GM12878 (cell line): ENCODE data around the gene NGF.

ENCODE experiments used
- CBFB ChIP-seq: IDR thresholded peaks from 2 replicates; pipeline ENCODE4 v1.6.1; 2016; ENCODE audit warnings: antibody characterized with exemption, low read depth
- CHD2 ChIP-seq: IDR thresholded peaks from 2 replicates; pipeline ENCODE4 v1.6.1; 2011; ENCODE audit warnings: low read depth, low read length, improper control_type of control experiment, borderline replicate concordance
- CTCF ChIP-seq, 3 experiments: IDR thresholded peaks in 2 of 3; conservative IDR thresholded peaks in 1 of 3; 2 replicates each; pipeline ENCODE4 v1.5.1; 2011; ENCODE audit warnings: low read depth in 3 of 3, low read length in 3 of 3, mild to moderate bottlenecking in 3 of 3, control low read depth in 2 of 3, moderate library complexity in 2 of 3, inconsistent platforms in 1 of 3, mixed read lengths in 1 of 3; ENCODE audit not compliant: control insufficient read depth in 2 of 3, insufficient read depth in 1 of 3; ENCODE audit errors: extremely low read depth in 1 of 3
- EP300 ChIP-seq, 2 experiments: fragments of 150-350 bp in 1 of 2; IDR thresholded peaks; 2 replicates each; pipeline ENCODE4 v1.6.1; 2011 to 2012; ENCODE audit warnings: low read depth in 2 of 2, low read length in 2 of 2, borderline replicate concordance in 1 of 2, improper control_type of control experiment in 1 of 2, inconsistent platforms in 1 of 2; ENCODE audit not compliant: control insufficient read depth in 1 of 2
- KDM1A ChIP-seq: fragments of 200-600 bp; sonication (generic); IDR thresholded peaks from 2 replicates; pipeline ENCODE4 v1.6.1; 2016; ENCODE audit warnings: borderline replicate concordance
- MYC ChIP-seq: IDR thresholded peaks from 2 replicates; pipeline ENCODE4 v1.6.1; 2011; ENCODE audit warnings: mild to moderate bottlenecking, low read length, moderate library complexity, inconsistent platforms; ENCODE audit not compliant: insufficient read depth, insufficient replicate concordance, insufficient read length, severe bottlenecking
- NR2C1 ChIP-seq: fragments of 450-650 bp; IDR thresholded peaks from 2 replicates; pipeline ENCODE4 v1.6.1; 2017; ENCODE audit warnings: antibody characterized with exemption, mild to moderate bottlenecking, moderate library complexity
- NRF1 ChIP-seq: conservative IDR thresholded peaks from 2 replicates; pipeline ENCODE4 v1.6.1; 2011; ENCODE audit warnings: mild to moderate bottlenecking, low read depth, low read length, improper control_type of control experiment
- POLR2AphosphoS5 ChIP-seq: IDR thresholded peaks from 2 replicates; pipeline ENCODE4 v1.6.1; 2011; ENCODE audit warnings: mild to moderate bottlenecking, low read length, inconsistent platforms
- SMAD1 ChIP-seq: fragments of 450-650 bp; IDR thresholded peaks from 2 replicates; pipeline ENCODE4 v1.6.1; 2018; ENCODE audit warnings: mild to moderate bottlenecking, low read depth; ENCODE audit not compliant: partially characterized antibody
- YY1 ChIP-seq: IDR thresholded peaks from 2 replicates; pipeline ENCODE4 v1.6.1; 2011; ENCODE audit warnings: low read depth, mild to moderate bottlenecking, low read length
- TF ChIP-seq, protein P1 (sequence below): IDR thresholded peaks from 2 replicates; pipeline ENCODE4 v1.6.1; 2012; ENCODE audit warnings: low read depth, low read length, improper control_type of control experiment

- TF ChIP-seq, protein P1, sequence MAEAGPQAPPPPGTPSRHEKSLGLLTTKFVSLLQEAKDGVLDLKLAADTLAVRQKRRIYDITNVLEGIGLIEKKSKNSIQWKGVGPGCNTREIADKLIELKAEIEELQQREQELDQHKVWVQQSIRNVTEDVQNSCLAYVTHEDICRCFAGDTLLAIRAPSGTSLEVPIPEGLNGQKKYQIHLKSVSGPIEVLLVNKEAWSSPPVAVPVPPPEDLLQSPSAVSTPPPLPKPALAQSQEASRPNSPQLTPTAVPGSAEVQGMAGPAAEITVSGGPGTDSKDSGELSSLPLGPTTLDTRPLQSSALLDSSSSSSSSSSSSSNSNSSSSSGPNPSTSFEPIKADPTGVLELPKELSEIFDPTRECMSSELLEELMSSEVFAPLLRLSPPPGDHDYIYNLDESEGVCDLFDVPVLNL, result no peak
- TF ChIP-seq POLR2AphosphoS5 (no peak), CTCF (IDR thresholded peaks at IDR 0.05 in 2 of 3, conservative IDR thresholded peaks at IDR 0.05 in 1 of 3; ENCODE audit: control insufficient read depth in 2 of 3, extremely low read depth in 1 of 3, insufficient read depth in 1 of 3, low read depth in 3 of 3, low read length in 3 of 3) (no peak), MYC (no peak), NR2C1 (no peak), SMAD1 (no peak), CHD2 (no peak), CBFB (no peak), YY1 (no peak), NRF1 (no peak), KDM1A (no peak), EP300 (IDR thresholded peaks at IDR 0.05; ENCODE audit: borderline replicate concordance in 1 of 2, control insufficient read depth in 1 of 2, low read depth in 2 of 2, low read length in 2 of 2) (no peak)
These were observed 54.3 kb downstream of the NGF start for GRCh38 chr1:115283681-115284146.
